Esophagus muscularis mucosa (tissue), 4 donors: ENCODE data around the gene MCF2L.

Experiments used
- EP300 ChIP-seq: sonication (generic); formaldehyde crosslinking; IDR thresholded peaks from one replicate; pipeline ENCODE4 v1.6.1; 2017; ENCODE audit warnings: antibody characterized with exemption
- POLR2AphosphoS5 ChIP-seq, 2 donors: sonication (generic); formaldehyde crosslinking; IDR thresholded peaks; one replicate each; pipeline ENCODE4 v1.6.1; 2017; ENCODE audit warnings: antibody characterized with exemption in 2 of 2
- TF ChIP-seq, protein P1 (sequence below), 3 experiments: fragments of 200-600 bp in 2 of 3; fragments of 450-650 bp in 1 of 3; sonication (generic) in 2 of 3; IDR thresholded peaks; one replicate each; pipeline ENCODE4 v1.5.1; 2017 to 2019; ENCODE audit warnings: antibody characterized with exemption in 3 of 3, mild to moderate bottlenecking in 2 of 3, moderate library complexity in 1 of 3

DNA sequence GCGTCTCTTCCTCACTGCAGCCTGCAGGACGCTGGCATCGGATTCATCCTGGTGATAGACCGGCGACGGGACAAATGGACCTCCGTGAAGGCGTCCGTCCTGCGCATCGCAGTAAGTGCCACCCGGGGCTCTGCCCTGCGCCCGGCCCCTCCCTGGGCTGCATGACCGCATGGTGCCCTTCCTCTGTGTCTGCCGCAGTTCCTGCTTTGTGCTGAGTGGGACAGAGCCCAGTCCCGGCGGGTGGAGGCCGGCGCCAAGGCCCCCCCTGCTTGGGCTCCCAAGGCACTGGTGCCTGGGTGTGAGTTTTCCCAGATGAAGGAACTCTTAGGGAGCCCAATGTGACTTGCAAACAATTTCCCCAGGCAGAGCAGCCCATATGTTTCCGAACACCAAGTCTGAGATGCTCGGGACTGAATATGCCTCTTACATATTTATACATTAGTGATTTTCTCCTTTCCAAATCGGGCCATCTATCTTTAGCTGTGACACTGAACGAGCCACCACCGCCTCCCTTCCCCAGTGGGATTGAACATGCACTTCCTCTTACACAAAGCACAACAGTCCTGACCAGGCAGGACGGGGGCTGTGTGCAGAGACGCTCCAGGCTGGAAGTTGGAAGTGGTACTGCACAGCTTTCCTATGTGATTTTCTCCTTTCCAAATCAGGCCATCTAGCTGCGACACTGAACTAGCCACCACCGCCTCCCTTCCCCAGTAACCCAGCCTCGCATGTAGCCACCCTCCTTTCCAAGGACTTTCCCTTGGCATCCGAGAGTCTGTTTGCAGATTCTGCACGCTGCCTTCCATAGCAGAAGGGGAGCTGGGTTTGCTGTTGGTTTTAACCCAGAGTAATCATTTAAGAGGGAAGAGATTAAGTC is 76.5 kb downstream of the MCF2L start:
- TF ChIP-seq, protein P1, sequence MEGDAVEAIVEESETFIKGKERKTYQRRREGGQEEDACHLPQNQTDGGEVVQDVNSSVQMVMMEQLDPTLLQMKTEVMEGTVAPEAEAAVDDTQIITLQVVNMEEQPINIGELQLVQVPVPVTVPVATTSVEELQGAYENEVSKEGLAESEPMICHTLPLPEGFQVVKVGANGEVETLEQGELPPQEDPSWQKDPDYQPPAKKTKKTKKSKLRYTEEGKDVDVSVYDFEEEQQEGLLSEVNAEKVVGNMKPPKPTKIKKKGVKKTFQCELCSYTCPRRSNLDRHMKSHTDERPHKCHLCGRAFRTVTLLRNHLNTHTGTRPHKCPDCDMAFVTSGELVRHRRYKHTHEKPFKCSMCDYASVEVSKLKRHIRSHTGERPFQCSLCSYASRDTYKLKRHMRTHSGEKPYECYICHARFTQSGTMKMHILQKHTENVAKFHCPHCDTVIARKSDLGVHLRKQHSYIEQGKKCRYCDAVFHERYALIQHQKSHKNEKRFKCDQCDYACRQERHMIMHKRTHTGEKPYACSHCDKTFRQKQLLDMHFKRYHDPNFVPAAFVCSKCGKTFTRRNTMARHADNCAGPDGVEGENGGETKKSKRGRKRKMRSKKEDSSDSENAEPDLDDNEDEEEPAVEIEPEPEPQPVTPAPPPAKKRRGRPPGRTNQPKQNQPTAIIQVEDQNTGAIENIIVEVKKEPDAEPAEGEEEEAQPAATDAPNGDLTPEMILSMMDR (IDR thresholded peaks at IDR 0.05) = no peak
- no peak for TF ChIP-seq EP300
- no peak for TF ChIP-seq POLR2AphosphoS5 (IDR thresholded peaks at IDR 0.05)
